Breast epithelium (tissue), 4 donors: Measurements from ENCODE around the gene RASL12. TPM values are rescaled to one million over a fixed set of nuclear protein-coding genes. Genes with fewer than 3 reads are reported as not detected.

Experiments
- DNase-seq, 2 donors: peaks; one replicate each; pipeline ENCODE4 v3.0.0-alpha.2; 2019; ENCODE audit warnings: low spot score in 2 of 2
- H3K27ac ChIP-seq, 2 donors: fragments of 200-600 bp; sonication (generic) in 1 of 2; one replicate each; pipeline ENCODE4 v1.5.1; 2016 to 2019; ENCODE audit warnings: mild to moderate bottlenecking in 1 of 2
- H3K27me3 ChIP-seq, 2 donors: fragments of 200-600 bp; sonication (generic) in 1 of 2; one replicate each; pipeline versions ENCODE4 v1.5.1 to v1.6.0; 2017 to 2019; ENCODE audit warnings: control low read depth in 1 of 2, mild to moderate bottlenecking in 1 of 2
- H3K36me3 ChIP-seq: fragments of 200-600 bp; one replicate; pipeline ENCODE4 v1.5.1; 2019
- H3K4me1 ChIP-seq, 2 donors: fragments of 200-600 bp; sonication (generic); one replicate each; pipeline ENCODE4 v1.5.1; 2016 to 2019; ENCODE audit warnings: control low read depth in 1 of 2
- H3K4me3 ChIP-seq, 3 donors: fragments of 200-600 bp; sonication (generic); 1 replicate in 2 of 3; 2 replicates in 1 of 3; pipeline ENCODE4 v1.5.1; 2016 to 2019; ENCODE audit warnings: mild to moderate bottlenecking in 3 of 3, moderate library complexity in 2 of 3
- H3K9me3 ChIP-seq, 2 donors: fragments of 200-600 bp; sonication (generic) in 1 of 2; one replicate each; pipeline ENCODE4 v1.5.1; 2016 to 2019; ENCODE audit warnings: control low read depth in 1 of 2
- CTCF ChIP-seq, 3 donors: fragments of 450-650 bp; IDR thresholded peaks; one replicate each; pipeline ENCODE4 v1.5.1; 2016 to 2017; ENCODE audit warnings: antibody characterized with exemption in 3 of 3, mild to moderate bottlenecking in 3 of 3, moderate library complexity in 3 of 3
- POLR2A ChIP-seq: fragments of 450-650 bp; IDR thresholded peaks from one replicate; pipeline ENCODE4 v1.6.1; 2016; ENCODE audit warnings: antibody characterized with exemption, mild to moderate bottlenecking, moderate library complexity
- POLR2AphosphoS5 ChIP-seq, 3 donors: sonication (generic); formaldehyde crosslinking; IDR thresholded peaks; one replicate each; pipeline ENCODE4 v1.6.1; 2017; ENCODE audit warnings: antibody characterized with exemption in 3 of 3
- intact Hi-C: fragments of 100-400 bp; cut with DNase I; formaldehyde crosslinking; loops from one replicate; pipeline ENCODE4 v1.15.1; 2023; ENCODE audit warnings: low total_unique reads
- total RNA-seq, 3 donors: library from RNA; depleted of rRNA; stranded (reverse); fragments of >200 nt; gene quantifications; one replicate each; pipeline ENCODE4 v1.1.0, GENCODE V29; 2016

RASL12 gene
- total RNA-seq, 3 donors from 2014 or later: 12.6 to 20.6 (median 20.3) TPM

GRCh38 chr15:65089206-65089824 lies 21.5 kb upstream of the RASL12 start:
- Histone ChIP-seq H3K4me3 (no peak overlapping the region), H3K27me3 (no peaks in the 10 kb centered on the region), H3K4me1 (no peaks in the 10 kb centered on the region), H3K36me3 (no peaks in the 10 kb centered on the region), H3K27ac (peak overlapping the region; percentile 92 to 98), H3K9me3 (no peaks in the 10 kb centered on the region)
- intact Hi-C loops: no loop called here
- DNase-seq: no peak
- no peak for TF ChIP-seq CTCF (IDR thresholded peaks at IDR 0.05)
- TF ChIP-seq POLR2AphosphoS5 (IDR thresholded peaks at IDR 0.05): no peak
- TF ChIP-seq POLR2A: no peak

DNA sequence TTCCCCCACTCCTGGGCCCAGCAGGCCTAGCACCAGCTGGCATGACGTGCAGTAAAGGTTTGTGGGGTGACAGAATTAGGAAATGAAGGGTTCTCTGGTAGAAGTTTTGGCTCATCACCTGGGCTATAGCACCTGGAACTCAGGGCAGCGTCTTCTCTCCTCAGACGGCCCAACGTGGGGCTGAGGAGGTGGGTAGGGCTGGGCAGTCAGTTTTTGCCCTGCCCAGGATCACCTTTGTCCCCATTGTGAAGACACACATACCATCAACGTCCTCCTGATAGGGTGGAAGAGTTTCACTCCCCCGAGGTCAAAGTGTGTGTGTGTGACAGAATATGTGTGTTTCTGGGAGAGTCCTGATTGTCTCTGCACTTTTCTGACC lies 20.8 kb upstream of the RASL12 start:
- Histone ChIP-seq H3K9me3 (no peaks in the 10 kb centered on the region), H3K27ac (peak overlapping the region; percentile 92 to 98), H3K4me3 (no peak overlapping the region), H3K36me3 (no peaks in the 10 kb centered on the region), H3K4me1 (no peaks in the 10 kb centered on the region), H3K27me3 (no peaks in the 10 kb centered on the region)
- no peak for TF ChIP-seq CTCF (IDR thresholded peaks at IDR 0.05)
- TF ChIP-seq POLR2A: no peak
- TF ChIP-seq POLR2AphosphoS5 (IDR thresholded peaks at IDR 0.05): no peak
- intact Hi-C loops: no loop called here
- no peak for DNase-seq

DNA sequence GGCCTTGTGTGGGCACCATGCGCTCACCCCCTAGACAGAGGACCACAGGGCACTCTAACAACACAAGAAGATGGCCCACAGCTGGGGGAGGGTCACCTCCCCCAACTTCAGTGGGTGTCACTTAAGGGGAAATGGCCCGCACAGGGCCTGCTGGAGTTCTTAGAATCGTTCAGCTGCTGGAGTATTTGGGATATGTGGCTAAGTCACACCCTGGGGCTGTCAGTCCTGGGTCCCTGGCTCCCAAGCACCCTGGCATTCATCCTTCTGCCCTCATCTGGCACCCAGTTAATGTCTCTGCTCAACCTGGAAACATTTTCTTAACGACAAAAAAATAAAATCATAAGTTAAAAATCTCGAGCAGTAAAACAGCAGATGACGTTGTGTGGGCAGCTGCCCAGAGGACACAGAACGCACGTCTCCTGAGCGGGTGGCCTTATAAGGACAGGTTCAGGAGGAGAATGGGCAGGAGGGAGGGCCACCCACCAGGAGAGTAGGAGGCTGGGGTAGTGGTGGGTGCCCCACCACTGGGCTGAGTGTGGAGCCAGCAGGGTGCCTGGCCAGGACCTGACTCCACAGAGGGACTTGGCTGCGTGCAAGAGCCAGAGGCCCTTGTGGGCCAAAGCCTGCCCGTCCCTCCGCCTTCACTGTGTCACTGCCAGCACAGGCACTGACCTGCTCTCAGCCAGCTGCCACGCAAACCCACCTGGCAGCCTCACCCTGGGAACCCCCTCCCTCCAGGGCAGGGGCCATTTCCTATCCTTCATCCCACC lies 20.3 kb upstream of the RASL12 start:
- peak overlapping the region; percentile 92 to 98 for H3K27ac ChIP-seq
- H3K9me3 ChIP-seq: no peaks in the 10 kb centered on the region
- intact Hi-C loops: no loop called here
- peak overlapping the region in 1 of 3 donors; percentile 2 for H3K4me3 ChIP-seq
- DNase-seq: peak in 1 of 2 donors; percentile 94
- no peaks in the 10 kb centered on the region for H3K36me3 ChIP-seq
- no peaks in the 10 kb centered on the region for H3K27me3 ChIP-seq
- TF ChIP-seq POLR2A: no peak
- peak; percentile 19 to 46 (median 32) for TF ChIP-seq POLR2AphosphoS5 (IDR thresholded peaks at IDR 0.05)
- TF ChIP-seq CTCF (IDR thresholded peaks at IDR 0.05): no peak
- H3K4me1 ChIP-seq: no peaks in the 10 kb centered on the region

- no peak for TF ChIP-seq POLR2A
- no peak for TF ChIP-seq POLR2AphosphoS5 (IDR thresholded peaks at IDR 0.05)
- TF ChIP-seq CTCF (IDR thresholded peaks at IDR 0.05): no peak
- no peaks in the 10 kb centered on the region for H3K27me3 ChIP-seq
- no peak for DNase-seq
- intact Hi-C loops: no loop called here
- no peaks in the 10 kb centered on the region for H3K36me3 ChIP-seq
- peak overlapping the region; percentile 92 to 98 for H3K27ac ChIP-seq
- no peaks in the 10 kb centered on the region for H3K4me1 ChIP-seq
- H3K9me3 ChIP-seq: no peaks in the 10 kb centered on the region
- peak overlapping the region in 1 of 3 donors; percentile 2 for H3K4me3 ChIP-seq
Observed at GRCh38 chr15:65087411-65087810, 19.6 kb upstream of the RASL12 start.

- H3K9me3 ChIP-seq: no peaks in the 10 kb centered on the region
- TF ChIP-seq CTCF (IDR thresholded peaks at IDR 0.05) (no peak), POLR2AphosphoS5 (IDR thresholded peaks at IDR 0.05) (no peak), POLR2A (no peak)
- peak overlapping the region; percentile 92 to 98 for H3K27ac ChIP-seq
- intact Hi-C loops: no loop called here
- H3K36me3 ChIP-seq: no peaks in the 10 kb centered on the region
- H3K27me3 ChIP-seq: no peaks in the 10 kb centered on the region
- H3K4me3 ChIP-seq: no peak overlapping the region
- no peaks in the 10 kb centered on the region for H3K4me1 ChIP-seq
- DNase-seq: peak in 1 of 2 donors; percentile 55
Observed at GRCh38 chr15:65086680-65087111, 18.9 kb upstream of the RASL12 start.
